Heart left ventricle (tissue), 13 donors: ENCODE measurements around the gene TFAP2D.

Experiments
- CTCF ChIP-seq, 12 donors: fragments of 200-600 bp; sonication (generic) in 4 of 12; IDR thresholded peaks; one replicate each; pipeline versions ENCODE4 v1.5.0 to v1.8.0; 2018 to 2022; ENCODE audit warnings: antibody characterized with exemption in 12 of 12, mild to moderate bottlenecking in 5 of 12
- POLR2A ChIP-seq, 2 donors: fragments of 450-650 bp; IDR thresholded peaks; one replicate each; pipeline ENCODE4 v1.6.1; 2017; ENCODE audit warnings: antibody characterized with exemption in 2 of 2, mild to moderate bottlenecking in 2 of 2, moderate library complexity in 2 of 2
- donor health status: ischemic (EF 13 %, LVEDD 7.1; RV severe dilation, severe dysfunction).
- donor health status: DM: no; HTN: yes; CAD: no.
- donor health status: DM: no; HTN: no; CAD: no.
- donor health status: ischemic (EF 25% LVEDD 6.9; RV normal size, moderate dysfunction).
- donor health status: ischemic (EF 25% LVEDD 5.7; RV mildly dilated, moderate dysfunction).
- donor health status: ischemic (EF 35%, LVEDD 5.7; RV mildly dilated, moderate dysfunction).
- donor health status: nonischemic (EF 11% LVEDD 7.7; RV severe dilation, severe dysfunction).
- donor health status: DM: yes; HTN: yes; CAD: no.
- donor health status: PGD.
- donor health status: ischemic (EF 29% LVEDD 5.4; RV normal size, mild dysfunction).
- donor health status: nonischemic (EF 23%, LVEDD 6.1; RV moderate dilation, normal function).

DNA sequence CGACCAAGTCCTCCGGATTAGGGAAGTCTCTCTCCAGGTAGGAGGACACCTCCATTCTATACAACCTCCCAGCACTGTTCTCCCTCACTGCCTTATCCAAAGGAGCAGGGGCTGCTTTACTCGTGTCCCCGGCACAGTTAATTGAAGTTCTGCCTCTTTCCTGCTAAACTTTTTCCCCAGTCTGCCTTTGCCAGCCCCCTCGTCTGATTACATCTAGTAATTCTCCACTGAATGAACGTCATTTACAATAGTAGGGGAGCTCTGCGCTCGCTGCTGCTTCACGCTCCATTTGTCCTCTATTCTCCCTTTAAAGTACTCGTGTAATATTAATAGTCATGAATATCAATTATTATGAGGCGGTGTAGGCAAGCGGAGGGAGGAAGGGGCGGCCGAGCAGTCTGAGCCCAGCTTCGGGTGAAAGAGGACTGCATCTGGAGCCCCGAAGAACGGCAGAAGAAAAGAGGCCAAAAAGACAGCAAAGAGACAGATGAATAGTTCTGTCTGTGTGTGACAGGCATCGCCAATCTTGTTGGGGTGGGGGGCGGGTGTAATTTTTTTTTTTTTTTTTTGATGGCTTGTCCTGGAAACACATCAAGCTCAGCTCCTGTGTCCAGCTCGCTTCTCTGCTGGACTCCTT, 108.2 kb downstream of the TFAP2D start:
- TF ChIP-seq POLR2A (IDR thresholded peaks at IDR 0.05) (no peak), CTCF (IDR thresholded peaks at IDR 0.05) (no peak)
